GM10248 (cell line): ENCODE results near the gene GSG1L.
"Not testable (repeated sequence)": the region's sequence is repeated elsewhere in the genome, so short reads cannot be mapped to it uniquely, and the experiment has no call there.

Experiments
- CTCF ChIA-PET: fragments of 300-600 bp; sonication (Branson Sonifier 250); formaldehyde crosslinking; extraction: SDS; loops from one replicate; lab custom pipeline; 2021; ENCODE audit warnings: antibody characterized with exemption; lab: Yijun Ruan, JAX
- POLR2A ChIA-PET: fragments of 350-650 bp; sonication (Branson Sonifier 250); formaldehyde crosslinking; extraction: SDS; loops from one replicate; lab custom pipeline; 2020; ENCODE audit warnings: antibody characterized with exemption; lab: Yijun Ruan, JAX
- DNase-seq: peaks from one replicate; pipeline ENCODE4 v3.0.0; 2012; ENCODE audit errors: extremely low spot score
- CTCF ChIP-seq: IDR thresholded peaks from 2 replicates; pipeline ENCODE4 v1.5.1; 2012; ENCODE audit warnings: mild to moderate bottlenecking, low read depth; ENCODE audit errors: extremely low read depth, missing control alignments, control extremely low read depth

Gene GSG1L

GRCh38 chr16:27945233-27945973 lies 118.1 kb downstream of the GSG1L start:
- TF ChIP-seq CTCF, result no peak
- POLR2A ChIA-PET, result no interaction called here
- no peak for DNase-seq
- CTCF ChIA-PET, result no interaction called here

- CTCF ChIA-PET, result interaction anchor here (0.8 kb wide), 1 partner anchor 127 kb away, joined by 3 read pairs; no protein-coding TSS in a partner anchor
- DNase-seq, result no peak
- POLR2A ChIA-PET, result no interaction called here
- no peak for TF ChIP-seq CTCF
Measured at GRCh38 chr16:27943766-27944165, 119.7 kb downstream of the GSG1L start.

GRCh38 chr16:27942071-27942470 lies 121.4 kb downstream of the GSG1L start:
- POLR2A ChIA-PET, DNase-seq, CTCF ChIA-PET: not testable (repeated sequence)

GRCh38 chr16:27935076-27935475 lies 128.4 kb downstream of the GSG1L start:
- TF ChIP-seq CTCF, result no peak

GRCh38 chr16:27932542-27933135 lies 130.9 kb downstream of the GSG1L start:
- DNase-seq, result no peak
- no peak for TF ChIP-seq CTCF
- POLR2A ChIA-PET, result no interaction called here
- CTCF ChIA-PET, result no interaction called here

More at GRCh38 chr16:27935076-27935475, 128.4 kb downstream of the GSG1L start:
- POLR2A ChIA-PET, result no interaction called here
- CTCF ChIA-PET, result no interaction called here
- no peak for DNase-seq

- no peak for DNase-seq
- TF ChIP-seq CTCF, result no peak
- CTCF ChIA-PET, result no interaction called here
- POLR2A ChIA-PET, result no interaction called here
Measured at GRCh38 chr16:27929818-27930217, 133.7 kb downstream of the GSG1L start.

GRCh38 chr16:27928542-27928941 lies 135.0 kb downstream of the GSG1L start:
- DNase-seq, result no peak
- POLR2A ChIA-PET, result no interaction called here
- no peak for TF ChIP-seq CTCF
- CTCF ChIA-PET, result no interaction called here
